ENCODE measurements around the gene ARMH4.

GRCh38 chr14:58085877-58086276 is 66.1 kb downstream of the ARMH4 start:
- no peak for TF ChIP-seq POLR2A (IDR thresholded peaks at IDR 0.05)
- TF ChIP-seq, protein P1, sequence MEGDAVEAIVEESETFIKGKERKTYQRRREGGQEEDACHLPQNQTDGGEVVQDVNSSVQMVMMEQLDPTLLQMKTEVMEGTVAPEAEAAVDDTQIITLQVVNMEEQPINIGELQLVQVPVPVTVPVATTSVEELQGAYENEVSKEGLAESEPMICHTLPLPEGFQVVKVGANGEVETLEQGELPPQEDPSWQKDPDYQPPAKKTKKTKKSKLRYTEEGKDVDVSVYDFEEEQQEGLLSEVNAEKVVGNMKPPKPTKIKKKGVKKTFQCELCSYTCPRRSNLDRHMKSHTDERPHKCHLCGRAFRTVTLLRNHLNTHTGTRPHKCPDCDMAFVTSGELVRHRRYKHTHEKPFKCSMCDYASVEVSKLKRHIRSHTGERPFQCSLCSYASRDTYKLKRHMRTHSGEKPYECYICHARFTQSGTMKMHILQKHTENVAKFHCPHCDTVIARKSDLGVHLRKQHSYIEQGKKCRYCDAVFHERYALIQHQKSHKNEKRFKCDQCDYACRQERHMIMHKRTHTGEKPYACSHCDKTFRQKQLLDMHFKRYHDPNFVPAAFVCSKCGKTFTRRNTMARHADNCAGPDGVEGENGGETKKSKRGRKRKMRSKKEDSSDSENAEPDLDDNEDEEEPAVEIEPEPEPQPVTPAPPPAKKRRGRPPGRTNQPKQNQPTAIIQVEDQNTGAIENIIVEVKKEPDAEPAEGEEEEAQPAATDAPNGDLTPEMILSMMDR (IDR thresholded peaks at IDR 0.05), result no peak
